Measurements from ENCODE around the gene SOSTDC1. TPM values are rescaled to one million over a fixed set of nuclear protein-coding genes. Genes with fewer than 3 reads are reported as not detected.
A peak's percentile ranks its signal among the peaks of the same experiment; 100 is the strongest.

The SOSTDC1 gene
- total and polyA plus RNA-seq, 12 donors = 0.11 to 1.2 (median 0.19) TPM; not detected in 4

- no peaks in the 10 kb centered on the region for H3K9me3 ChIP-seq (replicated peaks in 1 of 3)
- H3K4me3 ChIP-seq = peak overlapping the region in 1 of 4 donors; percentile 78
- TF ChIP-seq POLR2A (IDR thresholded peaks at IDR 0.05) (no peak), CTCF (IDR thresholded peaks at IDR 0.05) (no peak)
- H3K4me1 ChIP-seq (replicated peaks in 1 of 2) = peaks cover 9 to 17% of the 10 kb centered on the region in 2 donors
- H3K27ac ChIP-seq = peak overlapping the region; percentile 89 to 98 (median 98)
- H3K36me3 ChIP-seq (replicated peaks in 1 of 2) = no peaks in the 10 kb centered on the region
- 21 to 38% (median 27%) methylated on average over 1 of the region's 1 CpG for WGBS, 4 donors
- no peaks in the 10 kb centered on the region for H3K27me3 ChIP-seq
- no peak for DNase-seq
- intact Hi-C loops (cut with DNase I) = no loop called here
Measured at GRCh38 chr7:16422103-16422435, 43.5 kb downstream of the SOSTDC1 start.

- peak within 1 kb of the TSS; percentile 25 to 78 (median 68) for H3K4me3 ChIP-seq
- TF ChIP-seq CTCF (IDR thresholded peaks at IDR 0.05) (no peak), POLR2A (IDR thresholded peaks at IDR 0.05) (peak in 1 of 2 donors; percentile 35)
- intact Hi-C loops (cut with DNase I) = no loop called here
- peak within 1 kb of the TSS; percentile 89 to 98 (median 98) for H3K27ac ChIP-seq
- H3K4me1 ChIP-seq (replicated peaks in 1 of 2) = peaks cover 9 to 17% of the 10 kb centered on the region in 2 donors
- H3K27me3 ChIP-seq = no peaks in the 10 kb centered on the region
- peak; percentile 42 to 57 (median 45) for DNase-seq
- no peaks in the 10 kb centered on the region for H3K9me3 ChIP-seq (replicated peaks in 1 of 3)
- WGBS, 4 donors = 9 to 36% (median 12%) methylated on average over 10 to 50 of the region's 50 CpGs
- H3K36me3 ChIP-seq (replicated peaks in 1 of 2) = no peaks in the 10 kb centered on the region
Measured at GRCh38 chr7:16421333-16422102, 44.0 kb downstream of the SOSTDC1 start, which contains the start of gene CRPPA. CRPPA (minus strand) TSS chr7:16421538; CDS start chr7:16421322, 216 bp downstream.

GRCh38 chr7:16420649-16421332, 44.7 kb downstream of the SOSTDC1 start:
- Histone ChIP-seq H3K9me3 (replicated peaks in 1 of 3) (no peaks in the 10 kb centered on the region), H3K4me3 (peak overlapping the region; percentile 25 to 78 (median 68)), H3K36me3 (replicated peaks in 1 of 2) (no peaks in the 10 kb centered on the region), H3K4me1 (replicated peaks in 1 of 2) (peaks cover 9 to 17% of the 10 kb centered on the region in 2 donors), H3K27ac (peak overlapping the region; percentile 89 to 98 (median 98)), H3K27me3 (no peaks in the 10 kb centered on the region)
- TF ChIP-seq CTCF (IDR thresholded peaks at IDR 0.05) = peak; percentile 7 to 51 (median 37)
- peak; percentile 82 to 91 for TF ChIP-seq POLR2A (IDR thresholded peaks at IDR 0.05)
- intact Hi-C loops (cut with DNase I) = no loop called here
- WGBS, 4 donors = 0 to 1% (median 0%) methylated on average over 8 to 56 of the region's 56 CpGs
- DNase-seq = peak; percentile 86 to 95 (median 92)

GRCh38 chr7:16420329-16420648, 45.2 kb downstream of the SOSTDC1 start:
- 0% methylated on average over 3 of the region's 3 CpGs for WGBS, 4 donors
- no peaks in the 10 kb centered on the region for H3K36me3 ChIP-seq (replicated peaks in 1 of 2)
- no peaks in the 10 kb centered on the region for H3K9me3 ChIP-seq (replicated peaks in 1 of 3)
- intact Hi-C loops (cut with DNase I) = no loop called here
- H3K27me3 ChIP-seq = no peaks in the 10 kb centered on the region
- peak overlapping the region in 3 of 4 donors; percentile 25 to 78 (median 71) for H3K4me3 ChIP-seq
- H3K4me1 ChIP-seq (replicated peaks in 1 of 2) = peaks cover 9 to 17% of the 10 kb centered on the region in 2 donors
- DNase-seq = no peak
- peak overlapping the region in 4 of 5 donors; percentile 95 to 98 (median 98) for H3K27ac ChIP-seq
- TF ChIP-seq POLR2A (IDR thresholded peaks at IDR 0.05) (no peak), CTCF (IDR thresholded peaks at IDR 0.05) (no peak)
